ENCODE measurements around the gene C7orf33.
"Not testable (repeated sequence)": the region's sequence is repeated elsewhere in the genome, so short reads cannot be mapped to it uniquely, and the experiment has no call there.

C7orf33 gene

GRCh38 chr7:148581624-148582023 lies 8.9 kb upstream of the C7orf33 start:
- DNase-seq, result no peak

GRCh38 chr7:148584154-148584827 lies 6.3 kb upstream of the C7orf33 start:
- no peak for DNase-seq

GRCh38 chr7:148585399-148585798 lies 5.2 kb upstream of the C7orf33 start:
- no peak for DNase-seq

GRCh38 chr7:148587076-148587475 lies 3.5 kb upstream of the C7orf33 start:
- no peak for DNase-seq

- no peak for DNase-seq
Measured at GRCh38 chr7:148588168-148588567, 2.4 kb upstream of the C7orf33 start.

GRCh38 chr7:148588670-148589131 lies 1.9 kb upstream of the C7orf33 start:
- no peak for DNase-seq

- no peak for DNase-seq
Measured at GRCh38 chr7:148589640-148590039, 926 bp upstream of the C7orf33 start.

GRCh38 chr7:148596354-148596753 lies 5.8 kb downstream of the C7orf33 start:
- DNase-seq, result not testable (repeated sequence)

- DNase-seq, result no peak
Measured at GRCh38 chr7:148598351-148598750, 7.8 kb downstream of the C7orf33 start.

- DNase-seq, result no peak
Measured at GRCh38 chr7:148605350-148605749, 14.8 kb downstream of the C7orf33 start.

GRCh38 chr7:148607151-148607661 lies 16.6 kb downstream of the C7orf33 start:
- DNase-seq, result no peak

GRCh38 chr7:148609045-148609725 lies 18.6 kb downstream of the C7orf33 start:
- no peak for DNase-seq

GRCh38 chr7:148611692-148612091 lies 21.1 kb downstream of the C7orf33 start:
- DNase-seq, result no peak

- DNase-seq, result no peak
Measured at GRCh38 chr7:148615085-148615730, 24.6 kb downstream of the C7orf33 start.

GRCh38 chr7:148620749-148621359 lies 30.3 kb downstream of the C7orf33 start:
- DNase-seq, result no peak

- DNase-seq, result no peak
Measured at GRCh38 chr7:148621563-148621962, 31.0 kb downstream of the C7orf33 start.

GRCh38 chr7:148622887-148623585 lies 32.5 kb downstream of the C7orf33 start:
- no peak for DNase-seq

- DNase-seq, result no peak
Measured at GRCh38 chr7:148623586-148624282, 33.2 kb downstream of the C7orf33 start.

- no peak for DNase-seq
Measured at GRCh38 chr7:148624735-148625134, 34.2 kb downstream of the C7orf33 start.

- no peak for DNase-seq
Measured at GRCh38 chr7:148625342-148625741, 34.8 kb downstream of the C7orf33 start.

- DNase-seq, result no peak
Measured at GRCh38 chr7:148626828-148627227, 36.3 kb downstream of the C7orf33 start.

- DNase-seq, result no peak
Measured at GRCh38 chr7:148628011-148628410, 37.4 kb downstream of the C7orf33 start.

Data from stimulated activated naive CD4-positive, alpha-beta T cell treated with Interleukin-2 at 50 U/mL for 16 hours (primary cell).